Mesodermal cell (in vitro differentiated cells): Measurements from ENCODE around the gene CEBPE.

Experiments used
- H3K27ac ChIP-seq: 2 replicates; pipeline ENCODE4 v1.7.0; 2013; ENCODE audit warnings: mild to moderate bottlenecking, low read depth, low read length, moderate library complexity; ENCODE audit not compliant: severe bottlenecking
- H3K36me3 ChIP-seq: 2 replicates; pipeline ENCODE4 v1.7.1; 2013; ENCODE audit warnings: mild to moderate bottlenecking, low read length, moderate library complexity; ENCODE audit not compliant: control insufficient read depth, insufficient read depth
- H3K4me1 ChIP-seq: one replicate; pipeline ENCODE4 v1.7.1; 2013; ENCODE audit warnings: mild to moderate bottlenecking, low read length; ENCODE audit not compliant: insufficient read depth, control insufficient read depth, poor library complexity, severe bottlenecking
- H3K4me3 ChIP-seq: 2 replicates; pipeline ENCODE4 v1.7.0; 2013; ENCODE audit warnings: low read length, control low read depth, mild to moderate bottlenecking; ENCODE audit not compliant: insufficient read depth, poor library complexity, severe bottlenecking; ENCODE audit errors: extremely low read depth
- H3K9me3 ChIP-seq: 2 replicates; pipeline ENCODE4 v1.7.1; 2013; ENCODE audit warnings: mild to moderate bottlenecking, low read length, moderate library complexity; ENCODE audit not compliant: control insufficient read depth
- WGBS, 2 experiments: methylation state at CpG; one replicate each; pipeline ENCODE4 v1.1.5; 2013; ENCODE audit warnings: missing lambda C conversion rate in 2 of 2; ENCODE audit not compliant: insufficient coverage in 2 of 2; 5-methylcytosine and 5-hydroxymethylcytosine counted together

Gene CEBPE

GRCh38 chr14:23130871-23131270, 11.8 kb upstream of the CEBPE start:
- WGBS, 2 experiments: 91% methylated on average over 2 of the region's 3 CpGs; no CpG with 5 or more reads in 1 of the 2 experiments
- Histone ChIP-seq H3K9me3 (no peaks in the 10 kb centered on the region), H3K36me3 (peaks cover 3% of the 10 kb centered on the region), H3K4me1 (no peaks in the 10 kb centered on the region), H3K4me3 (no peak overlapping the region), H3K27ac (no peak overlapping the region)

- Histone ChIP-seq H3K27ac (no peak overlapping the region), H3K4me3 (no peak overlapping the region), H3K9me3 (no peaks in the 10 kb centered on the region), H3K4me1 (no peaks in the 10 kb centered on the region), H3K36me3 (peaks cover 3% of the 10 kb centered on the region)
- 95% methylated on average over 4 to 5 of the region's 7 CpGs for WGBS, 2 experiments
Measured at GRCh38 chr14:23129759-23130316, 10.8 kb upstream of the CEBPE start.

GRCh38 chr14:23128969-23129758, 10.1 kb upstream of the CEBPE start:
- Histone ChIP-seq H3K27ac (no peak overlapping the region), H3K4me1 (no peaks in the 10 kb centered on the region), H3K9me3 (no peaks in the 10 kb centered on the region), H3K36me3 (peaks cover 3% of the 10 kb centered on the region), H3K4me3 (no peak overlapping the region)
- WGBS, 2 experiments: 95 to 96% methylated on average over 3 to 6 of the region's 7 CpGs

GRCh38 chr14:23127861-23128260, 8.8 kb upstream of the CEBPE start:
- 80 to 100% methylated on average over 1 of the region's 3 CpGs for WGBS, 2 experiments
- H3K4me3 ChIP-seq: no peak overlapping the region

GRCh38 chr14:23126548-23127278, 7.7 kb upstream of the CEBPE start:
- WGBS, 2 experiments: 95 to 100% methylated on average over 2 to 3 of the region's 8 CpGs

More at GRCh38 chr14:23127861-23128260, 8.8 kb upstream of the CEBPE start:
- Histone ChIP-seq H3K36me3 (peaks cover 3% of the 10 kb centered on the region), H3K9me3 (no peaks in the 10 kb centered on the region), H3K4me1 (no peaks in the 10 kb centered on the region), H3K27ac (no peak overlapping the region)

GRCh38 chr14:23125933-23126524, 7.0 kb upstream of the CEBPE start:
- H3K4me3 ChIP-seq: no peak overlapping the region
- no peak overlapping the region for H3K27ac ChIP-seq
- H3K36me3 ChIP-seq: peaks cover 3% of the 10 kb centered on the region
- peaks cover 12% of the 10 kb centered on the region for H3K4me1 ChIP-seq
- H3K9me3 ChIP-seq: no peaks in the 10 kb centered on the region
- WGBS, 2 experiments: 95% methylated on average over 3 to 6 of the region's 9 CpGs

More at GRCh38 chr14:23126548-23127278, 7.7 kb upstream of the CEBPE start:
- Histone ChIP-seq H3K4me3 (no peak overlapping the region), H3K27ac (no peak overlapping the region), H3K9me3 (no peaks in the 10 kb centered on the region), H3K4me1 (peaks cover 5% of the 10 kb centered on the region), H3K36me3 (peaks cover 3% of the 10 kb centered on the region)

- WGBS, 2 experiments: 64 to 85% methylated on average over 1 to 3 of the region's 3 CpGs
- Histone ChIP-seq H3K4me3 (no peak overlapping the region), H3K27ac (no peak overlapping the region)
Measured at GRCh38 chr14:23125011-23125410, 6.0 kb upstream of the CEBPE start.

GRCh38 chr14:23124337-23124954, 5.4 kb upstream of the CEBPE start:
- H3K27ac ChIP-seq: no peak overlapping the region

More at GRCh38 chr14:23125011-23125410, 6.0 kb upstream of the CEBPE start:
- H3K36me3 ChIP-seq: peaks cover 3% of the 10 kb centered on the region
- no peaks in the 10 kb centered on the region for H3K9me3 ChIP-seq
- peaks cover 19% of the 10 kb centered on the region for H3K4me1 ChIP-seq

GRCh38 chr14:23123419-23123818, 4.4 kb upstream of the CEBPE start:
- no peaks in the 10 kb centered on the region for H3K9me3 ChIP-seq
- peaks cover 22% of the 10 kb centered on the region for H3K4me1 ChIP-seq
- peaks cover 3% of the 10 kb centered on the region for H3K36me3 ChIP-seq
- H3K4me3 ChIP-seq: no peak overlapping the region
- H3K27ac ChIP-seq: no peak overlapping the region
- WGBS, 2 experiments: 86 to 90% methylated on average over 5 to 7 of the region's 8 CpGs

More at GRCh38 chr14:23124337-23124954, 5.4 kb upstream of the CEBPE start:
- 93 to 94% methylated on average over 9 to 12 of the region's 13 CpGs for WGBS, 2 experiments
- Histone ChIP-seq H3K4me3 (no peak overlapping the region), H3K4me1 (peaks cover 22% of the 10 kb centered on the region), H3K9me3 (no peaks in the 10 kb centered on the region), H3K36me3 (peaks cover 3% of the 10 kb centered on the region)

GRCh38 chr14:23122086-23122485, 3.0 kb upstream of the CEBPE start:
- no peaks in the 10 kb centered on the region for H3K36me3 ChIP-seq
- H3K27ac ChIP-seq: peak overlapping the region; percentile 89
- no peaks in the 10 kb centered on the region for H3K9me3 ChIP-seq
- 92 to 98% methylated on average over 5 to 6 of the region's 6 CpGs for WGBS, 2 experiments
- H3K4me3 ChIP-seq: no peak overlapping the region
- peaks cover 22% of the 10 kb centered on the region for H3K4me1 ChIP-seq
